ENCODE measurements around the gene BCOR. TPM values are rescaled to one million over a fixed set of nuclear protein-coding genes. Genes with fewer than 3 reads are reported as not detected.

BCOR gene
- total and polyA plus RNA-seq, 9 of the 15 experiments (the other 6 are each of a cell fraction or from before 2014, with no cell fraction given) = 27.5 to 113 (median 37.6) TPM

DNA sequence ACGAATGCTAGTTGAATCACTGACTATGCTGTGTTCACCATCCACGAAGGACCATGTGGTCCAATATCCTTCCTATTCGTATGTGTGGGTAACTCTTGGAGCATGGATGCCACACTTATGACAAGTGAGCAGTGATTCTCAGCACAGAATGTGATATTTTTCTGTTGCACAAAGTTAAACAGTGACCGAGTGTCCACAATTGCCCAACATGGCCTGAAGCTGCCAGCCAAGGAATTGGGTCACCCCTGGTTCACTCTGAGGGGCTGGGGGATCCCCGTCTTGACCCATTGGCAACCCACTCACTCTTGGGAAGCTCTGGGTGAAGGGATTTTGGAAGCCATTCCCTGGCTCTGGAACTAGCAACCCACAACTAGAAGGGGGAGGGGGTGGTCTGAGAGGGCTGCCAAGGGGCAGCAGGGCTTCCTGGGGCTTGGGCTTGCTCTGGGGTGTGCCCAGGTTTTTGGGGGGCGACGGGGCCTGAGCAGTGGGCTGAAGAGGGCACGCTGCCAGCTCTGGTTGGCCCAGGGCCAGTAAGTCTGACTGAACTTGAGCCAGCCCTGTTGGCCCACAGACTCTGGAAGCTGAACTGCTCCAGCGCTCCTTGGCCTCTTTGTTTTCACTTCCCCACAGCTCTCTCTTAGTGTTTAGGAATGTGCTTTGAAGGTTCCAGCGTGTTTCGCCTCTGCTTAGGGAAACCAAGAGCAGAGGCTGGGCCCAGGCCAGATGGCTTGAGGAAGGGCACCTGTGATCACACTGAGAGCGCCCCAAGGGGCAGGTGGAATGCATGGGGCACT lies 43.1 kb upstream of the BCOR start:
- H2AFZ ChIP-seq (ENCODE audit: low read depth, low read length) = no peak overlapping the region
- H3K4me3 ChIP-seq = no peak overlapping the region
- no peaks in the 10 kb centered on the region for H3K36me3 ChIP-seq (ENCODE audit: control insufficient read depth, insufficient read depth, low read length)
- WGBS (ENCODE audit: insufficient coverage, low coverage, missing lambda C conversion rate) = 59% methylated on average over 11 of the region's 12 CpGs
- peak overlapping the region in 1 of 2 experiments; percentile 83; a peak in 1 of 4 replicates for H3K9ac ChIP-seq (ENCODE audit: insufficient read depth in 1 of 2, low read depth in 2 of 2, low read length in 2 of 2)
- ChIA-PET POLR2A (interaction anchor here (0.6 to 2.8 kb wide), 4 partner anchors 8 to 1574 kb away, joined by 3 to 19 read pairs (median 4); partner anchors contain the start of gene BCOR), CTCF (ENCODE audit: low intra/inter-chr PET ratio) (no interaction called here)
- H4K20me1 ChIP-seq (replicated peaks; ENCODE audit: control insufficient read depth, insufficient read depth, low read length) = no peaks in the 10 kb centered on the region
- DNase-seq (ENCODE audit: extremely low read depth in 1 of 4, low spot score in 3 of 4) (no peak), FAIRE-seq (peak; percentile 15), ATAC-seq (peak; percentile 60)
- intact Hi-C loops (cut with micrococcal nuclease) = no loop called here
- no peaks in the 10 kb centered on the region for H3K9me3 ChIP-seq (replicated peaks; ENCODE audit: control insufficient read depth, insufficient read depth, low read depth, low read length)
- TF ChIP-seq PTRF (tag; IDR thresholded peaks at IDR 0.05) = no peak
- no peak for TF ChIP-seq FOXA3 (CRISPR knock-in tag; conservative IDR thresholded peaks at IDR 0.05 in 1 of 2, IDR thresholded peaks at IDR 0.05 in 1 of 2)
- no peak for TF ChIP-seq ZNF146 (CRISPR knock-in tag; IDR thresholded peaks at IDR 0.05; ENCODE audit: unreplicated experiment)
- TF ChIP-seq NFIC (IDR thresholded peaks at IDR 0.05) = peak; percentile 66
- peaks cover 5 to 20% of the 10 kb centered on the region in 2 experiments; a peak in 4 of 5 replicates for H3K4me1 ChIP-seq (replicated peaks in 1 of 2; ENCODE audit: control insufficient read depth in 2 of 2, insufficient read depth in 2 of 2, low read length in 2 of 2)
- no peaks in the 10 kb centered on the region for H3K27me3 ChIP-seq (ENCODE audit: control insufficient read depth in 2 of 2, insufficient read depth in 2 of 2, low read length in 2 of 2)
- no peaks in the 10 kb centered on the region; the same call in 1 of the 3 replicates for H3K79me2 ChIP-seq (ENCODE audit: control insufficient read depth, insufficient read depth, low read length)
- no peak overlapping the region for H3K27ac ChIP-seq (ENCODE audit: extremely low read depth, low read depth, low read length)
- no peak overlapping the region for H3K4me2 ChIP-seq (ENCODE audit: insufficient read depth, low read length)
- BruUV-seq (replicated peaks) = no TSS peak
- H3K9me1 ChIP-seq (ENCODE audit: control insufficient read depth, insufficient read depth, low read length) = no peaks in the 10 kb centered on the region
- in situ Hi-C loops (cut with MboI) = no loop called here
